ENCODE measurements around the gene LRP1-AS.

Gene LRP1-AS

DNA sequence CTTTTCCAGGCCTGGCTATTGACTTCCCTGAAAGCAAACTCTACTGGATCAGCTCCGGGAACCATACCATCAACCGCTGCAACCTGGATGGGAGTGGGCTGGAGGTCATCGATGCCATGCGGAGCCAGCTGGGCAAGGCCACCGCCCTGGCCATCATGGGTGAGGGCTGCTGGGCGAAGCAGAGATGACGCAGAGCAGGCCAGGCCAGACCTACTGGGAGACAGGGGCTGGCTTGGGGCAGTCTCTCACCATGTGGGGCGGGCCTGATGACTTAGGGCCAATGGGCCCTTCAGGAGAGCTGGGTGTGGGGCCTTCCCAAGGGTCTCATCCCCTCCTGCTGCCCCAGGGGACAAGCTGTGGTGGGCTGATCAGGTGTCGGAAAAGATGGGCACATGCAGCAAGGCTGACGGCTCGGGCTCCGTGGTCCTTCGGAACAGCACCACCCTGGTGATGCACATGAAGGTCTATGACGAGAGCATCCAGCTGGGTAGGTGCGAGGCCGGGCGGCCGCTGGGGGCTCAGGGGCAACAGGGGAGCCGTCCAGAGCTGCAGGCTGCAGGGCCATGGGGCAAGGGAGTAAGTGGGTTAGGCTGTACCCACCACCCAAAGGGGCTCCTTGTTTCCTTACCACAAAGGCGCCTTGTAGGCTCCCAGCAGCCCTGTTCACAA lies 33.0 kb upstream of the LRP1-AS start:
- no peak for DNase-seq (ENCODE audit: low read depth in 2 of 2)

DNA sequence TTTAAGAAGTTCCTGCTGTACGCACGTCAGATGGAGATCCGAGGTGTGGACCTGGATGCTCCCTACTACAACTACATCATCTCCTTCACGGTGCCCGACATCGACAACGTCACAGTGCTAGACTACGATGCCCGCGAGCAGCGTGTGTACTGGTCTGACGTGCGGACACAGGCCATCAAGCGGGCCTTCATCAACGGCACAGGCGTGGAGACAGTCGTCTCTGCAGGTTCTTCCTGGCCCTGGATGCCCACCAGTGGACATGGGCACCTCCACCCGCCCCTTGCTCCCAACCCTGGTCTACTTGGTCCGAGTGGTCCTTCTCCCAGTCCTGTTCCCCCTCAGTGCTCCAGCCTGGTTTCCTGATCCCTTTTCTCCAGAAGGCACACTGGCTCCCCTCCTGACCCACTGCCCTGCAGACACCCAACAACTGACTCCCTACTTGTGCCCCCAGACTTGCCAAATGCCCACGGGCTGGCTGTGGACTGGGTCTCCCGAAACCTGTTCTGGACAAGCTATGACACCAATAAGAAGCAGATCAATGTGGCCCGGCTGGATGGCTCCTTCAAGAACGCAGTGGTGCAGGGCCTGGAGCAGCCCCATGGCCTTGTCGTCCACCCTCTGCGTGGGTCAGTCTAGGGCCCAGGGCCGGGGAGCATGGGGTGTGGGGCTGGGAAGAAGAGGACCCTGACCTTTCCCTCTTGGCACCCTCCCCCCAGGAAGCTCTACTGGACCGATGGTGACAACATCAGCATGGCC lies 32.1 kb upstream of the LRP1-AS start:
- DNase-seq (ENCODE audit: low read depth in 2 of 2): no peak

DNA sequence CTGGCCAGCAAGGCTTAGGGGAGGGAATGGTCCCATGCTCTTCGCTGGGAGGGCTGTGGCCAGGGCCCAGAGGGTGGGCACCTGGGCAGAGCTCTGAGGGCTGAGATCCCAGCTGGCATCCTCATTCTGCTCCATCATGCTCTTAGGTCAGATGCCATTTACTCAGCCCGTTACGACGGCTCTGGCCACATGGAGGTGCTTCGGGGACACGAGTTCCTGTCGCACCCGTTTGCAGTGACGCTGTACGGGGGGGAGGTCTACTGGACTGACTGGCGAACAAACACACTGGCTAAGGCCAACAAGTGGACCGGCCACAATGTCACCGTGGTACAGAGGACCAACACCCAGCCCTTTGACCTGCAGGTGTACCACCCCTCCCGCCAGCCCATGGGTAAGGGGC lies 30.8 kb upstream of the LRP1-AS start:
- no peak for DNase-seq (ENCODE audit: low read depth in 2 of 2)

DNA sequence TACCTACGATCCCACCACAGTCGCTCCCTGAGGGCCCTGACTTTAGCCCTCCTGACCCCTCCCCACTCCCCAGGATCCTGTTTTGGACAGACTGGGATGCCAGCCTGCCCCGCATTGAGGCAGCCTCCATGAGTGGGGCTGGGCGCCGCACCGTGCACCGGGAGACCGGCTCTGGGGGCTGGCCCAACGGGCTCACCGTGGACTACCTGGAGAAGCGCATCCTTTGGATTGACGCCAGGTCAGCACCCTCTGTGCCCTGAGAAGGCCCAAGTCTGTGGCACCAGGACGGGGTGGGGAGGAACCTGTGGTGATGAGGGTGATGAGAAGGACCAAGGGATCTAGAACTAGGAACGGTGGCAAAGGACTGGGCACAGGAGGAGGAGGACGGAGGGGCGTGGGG lies 29.9 kb upstream of the LRP1-AS start:
- no peak for DNase-seq (ENCODE audit: low read depth in 2 of 2)

DNA sequence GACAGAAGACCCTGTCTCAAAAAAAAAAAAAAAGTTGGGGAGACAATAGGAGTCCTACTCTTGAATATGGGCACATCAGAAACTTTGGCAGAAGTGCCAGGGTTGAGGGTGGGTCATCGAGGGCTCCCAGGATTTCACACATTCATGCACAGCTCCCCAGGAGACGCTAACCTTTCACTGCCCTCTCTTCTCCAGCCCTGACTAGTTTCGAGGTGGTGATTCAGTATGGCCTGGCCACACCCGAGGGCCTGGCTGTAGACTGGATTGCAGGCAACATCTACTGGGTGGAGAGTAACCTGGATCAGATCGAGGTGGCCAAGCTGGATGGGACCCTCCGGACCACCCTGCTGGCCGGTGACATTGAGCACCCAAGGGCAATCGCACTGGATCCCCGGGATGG lies 29.4 kb upstream of the LRP1-AS start:
- no peak for DNase-seq (ENCODE audit: low read depth in 2 of 2)

DNA sequence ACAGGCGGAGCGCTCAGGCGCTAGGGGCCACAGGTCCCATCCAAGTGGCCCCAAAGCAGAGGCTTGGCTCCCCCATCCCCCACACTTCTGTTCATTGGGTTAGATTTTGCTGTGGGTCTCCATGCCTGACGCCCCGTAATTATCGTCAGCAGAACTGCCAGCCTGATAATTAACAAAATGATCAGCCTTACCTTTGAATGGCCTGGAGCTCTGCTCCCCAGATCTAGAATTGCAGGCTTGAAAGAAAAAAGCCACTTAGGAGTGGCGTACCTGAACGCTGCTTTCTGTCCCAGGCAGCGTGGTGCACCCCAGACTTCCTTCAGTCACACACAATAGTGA lies 28.7 kb upstream of the LRP1-AS start:
- no peak for DNase-seq (ENCODE audit: low read depth in 2 of 2)

DNA sequence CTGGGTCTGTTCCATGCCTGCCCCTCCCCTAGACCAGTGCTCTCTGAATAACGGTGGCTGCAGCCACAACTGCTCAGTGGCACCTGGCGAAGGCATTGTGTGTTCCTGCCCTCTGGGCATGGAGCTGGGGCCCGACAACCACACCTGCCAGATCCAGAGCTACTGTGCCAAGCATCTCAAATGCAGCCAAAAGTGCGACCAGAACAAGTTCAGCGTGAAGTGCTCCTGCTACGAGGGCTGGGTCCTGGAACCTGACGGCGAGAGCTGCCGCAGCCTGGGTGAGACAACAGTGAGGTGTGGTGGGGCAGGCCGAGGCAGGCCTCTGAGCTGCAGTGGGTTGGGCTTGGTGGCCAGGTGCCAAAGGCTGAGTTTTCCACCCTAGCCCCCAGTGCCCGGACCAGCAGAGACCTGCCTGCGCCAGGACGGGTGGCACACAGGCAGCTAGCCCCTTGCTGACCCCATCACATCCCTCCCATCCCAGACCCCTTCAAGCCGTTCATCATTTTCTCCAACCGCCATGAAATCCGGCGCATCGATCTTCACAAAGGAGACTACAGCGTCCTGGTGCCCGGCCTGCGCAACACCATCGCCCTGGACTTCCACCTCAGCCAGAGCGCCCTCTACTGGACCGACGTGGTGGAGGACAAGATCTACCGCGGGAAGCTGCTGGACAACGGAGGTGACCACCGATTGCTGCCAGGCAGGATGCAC lies 28.2 kb upstream of the LRP1-AS start:
- DNase-seq (ENCODE audit: low read depth in 2 of 2): peak; percentile 16 to 54

DNA sequence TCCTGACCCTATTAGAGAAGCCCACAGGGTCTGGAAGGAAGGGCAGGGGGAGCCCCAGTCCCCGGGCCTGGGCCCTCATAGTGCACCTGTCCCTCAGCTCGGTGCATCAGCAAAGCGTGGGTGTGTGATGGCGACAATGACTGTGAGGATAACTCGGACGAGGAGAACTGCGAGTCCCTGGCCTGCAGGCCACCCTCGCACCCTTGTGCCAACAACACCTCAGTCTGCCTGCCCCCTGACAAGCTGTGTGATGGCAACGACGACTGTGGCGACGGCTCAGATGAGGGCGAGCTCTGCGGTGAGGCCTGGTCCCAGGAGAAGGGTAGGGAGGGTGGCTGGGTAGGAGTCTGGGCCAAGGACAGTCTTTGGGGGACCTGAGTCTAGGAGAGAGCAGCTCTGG lies 26.3 kb upstream of the LRP1-AS start:
- no peak for DNase-seq (ENCODE audit: low read depth in 2 of 2)

DNA sequence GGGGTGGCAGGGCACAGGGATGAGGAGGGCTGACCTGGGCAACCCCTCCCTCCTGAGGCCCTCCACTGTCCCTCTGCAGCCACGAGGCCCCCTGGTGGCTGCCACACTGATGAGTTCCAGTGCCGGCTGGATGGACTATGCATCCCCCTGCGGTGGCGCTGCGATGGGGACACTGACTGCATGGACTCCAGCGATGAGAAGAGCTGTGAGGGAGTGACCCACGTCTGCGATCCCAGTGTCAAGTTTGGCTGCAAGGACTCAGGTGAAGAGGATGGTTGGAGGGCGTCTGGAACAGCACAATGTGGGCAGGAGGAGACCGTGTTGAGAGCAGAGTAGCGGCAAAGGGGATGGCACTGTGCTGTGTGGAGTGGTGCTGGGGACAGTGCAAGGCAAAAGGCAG lies 25.7 kb upstream of the LRP1-AS start:
- no peak for DNase-seq (ENCODE audit: low read depth in 2 of 2)

DNA sequence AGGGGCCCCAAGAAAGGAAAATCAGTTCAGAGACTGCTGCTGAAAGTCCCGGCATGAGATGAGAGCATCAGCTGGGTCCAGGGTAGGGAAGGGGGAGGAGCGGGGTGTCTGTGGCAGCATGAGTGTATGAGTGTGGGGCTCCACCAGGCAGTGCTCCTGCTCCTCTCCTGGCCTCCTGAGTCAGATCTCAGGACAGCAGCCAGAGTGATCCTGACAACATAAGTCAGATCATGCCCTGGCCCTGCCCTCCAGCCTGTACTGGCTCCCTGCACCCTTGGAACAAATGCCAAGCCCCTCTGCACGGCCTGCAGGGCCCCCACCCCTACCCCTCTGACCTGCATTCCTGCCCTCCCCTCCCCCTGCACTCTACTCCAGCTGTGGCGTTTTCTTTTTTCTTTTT lies 24.2 kb upstream of the LRP1-AS start:
- DNase-seq (ENCODE audit: low read depth in 2 of 2): no peak

DNA sequence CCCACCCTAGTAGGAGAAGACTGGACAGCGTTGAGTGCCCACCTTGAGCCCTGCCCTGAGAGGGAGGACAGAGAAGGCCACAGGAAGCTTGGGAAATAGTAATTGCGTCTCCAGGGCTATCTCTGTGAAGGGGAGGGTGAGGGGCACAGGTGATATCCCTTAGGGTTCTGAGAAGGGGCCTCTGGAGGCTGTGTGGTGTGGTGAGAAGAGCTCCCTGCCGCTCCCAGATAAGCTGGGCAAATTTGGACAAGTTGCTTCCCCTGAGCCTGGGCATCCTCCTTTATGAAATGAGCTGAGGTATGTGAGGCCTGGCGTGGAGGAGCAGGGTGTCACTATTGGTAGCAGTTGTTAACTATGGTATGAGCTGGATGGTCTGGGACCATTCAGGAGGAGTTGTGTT lies 23.5 kb upstream of the LRP1-AS start:
- DNase-seq (ENCODE audit: low read depth in 2 of 2): no peak

DNA sequence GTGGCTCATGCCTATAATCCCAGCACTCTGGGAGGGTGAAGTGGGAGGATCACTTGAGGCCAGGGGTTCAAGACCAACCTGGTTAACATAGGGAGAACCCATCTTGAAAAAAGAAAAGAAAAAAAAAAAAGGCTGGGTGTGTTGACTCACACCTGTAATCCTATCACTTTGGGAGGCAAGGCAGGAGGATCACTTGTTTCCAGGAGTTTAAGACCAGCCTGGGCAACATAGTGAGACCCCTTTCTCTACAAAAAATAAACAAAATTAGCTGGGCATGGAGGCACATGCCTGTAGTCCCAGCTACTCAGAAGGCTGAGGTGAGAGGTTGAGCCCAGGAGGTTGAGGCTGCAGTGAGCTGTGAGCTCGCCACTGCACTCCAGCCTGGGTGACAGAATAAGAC lies 23.0 kb upstream of the LRP1-AS start:
- no peak for DNase-seq (ENCODE audit: low read depth in 2 of 2)

DNA sequence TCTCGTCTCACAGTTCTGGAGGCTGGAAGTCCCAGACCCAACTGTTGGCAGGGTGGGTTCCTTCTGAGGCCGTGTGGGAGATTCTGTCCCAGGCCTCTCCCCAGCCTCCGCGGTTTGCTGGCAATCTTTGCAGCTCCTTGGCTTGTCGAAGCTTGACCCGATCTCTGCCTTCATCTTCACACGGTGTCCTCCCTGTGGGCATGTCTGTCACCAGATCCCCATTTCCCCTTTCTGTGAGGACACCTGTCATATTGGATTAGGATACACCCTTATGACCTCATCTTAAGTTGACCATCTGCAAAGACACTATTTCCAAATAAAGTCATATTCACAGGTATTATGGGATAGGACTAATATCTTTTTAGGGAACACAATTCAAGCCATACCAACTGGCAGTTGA lies 22.6 kb upstream of the LRP1-AS start:
- DNase-seq (ENCODE audit: low read depth in 2 of 2): no peak

DNA sequence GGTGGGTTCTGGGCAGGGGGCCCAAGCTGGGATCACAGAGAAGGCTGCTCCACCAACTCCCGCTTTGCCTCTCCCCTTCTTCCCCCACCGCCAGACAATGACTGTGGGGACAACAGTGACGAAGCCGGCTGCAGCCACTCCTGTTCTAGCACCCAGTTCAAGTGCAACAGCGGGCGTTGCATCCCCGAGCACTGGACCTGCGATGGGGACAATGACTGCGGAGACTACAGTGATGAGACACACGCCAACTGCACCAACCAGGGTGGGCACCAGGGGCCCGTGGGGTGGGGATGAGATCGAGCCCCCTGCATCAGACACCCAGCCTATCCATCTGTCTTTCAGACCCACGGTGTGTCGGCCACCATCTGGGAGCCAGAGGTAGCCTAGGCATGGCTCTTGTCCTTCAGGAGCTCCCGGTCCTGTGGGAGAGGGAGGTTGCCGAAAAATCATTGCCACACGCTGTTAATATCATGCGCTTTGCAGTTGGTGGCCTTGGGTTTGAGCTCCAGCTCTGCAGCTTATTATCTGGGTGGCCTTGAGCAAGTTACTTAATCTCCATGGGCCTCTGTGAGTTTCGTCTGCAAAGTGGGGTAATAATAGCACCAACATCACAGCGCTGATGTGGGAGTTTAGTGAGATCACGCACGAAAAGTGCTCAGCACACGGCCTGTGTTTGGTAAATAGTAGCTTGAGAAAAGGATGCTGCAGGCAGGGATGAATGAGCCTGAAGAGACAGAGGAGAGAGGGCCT lies 21.8 kb upstream of the LRP1-AS start:
- DNase-seq (ENCODE audit: low read depth in 2 of 2): no peak

DNA sequence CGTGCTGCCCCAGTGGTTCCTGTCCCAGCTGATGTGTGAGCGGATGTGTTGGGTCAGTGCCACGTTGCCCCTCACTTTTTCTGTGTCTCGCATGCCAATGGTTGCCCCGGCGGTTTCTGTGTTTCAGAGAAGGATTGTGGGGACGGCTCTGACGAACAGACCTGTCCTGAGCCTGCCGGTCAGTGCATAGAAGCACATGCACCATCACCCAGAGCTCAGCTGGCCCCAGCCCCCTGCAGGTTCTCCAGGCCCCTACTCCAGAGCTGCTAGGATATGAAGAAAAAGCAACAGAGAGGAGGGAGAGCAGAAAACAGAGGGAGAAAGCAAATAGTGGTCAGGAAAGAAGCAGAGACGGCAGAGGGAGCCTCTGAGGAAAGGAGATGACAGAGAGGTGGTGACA lies 20.6 kb upstream of the LRP1-AS start:
- no peak for DNase-seq (ENCODE audit: low read depth in 2 of 2)

DNA sequence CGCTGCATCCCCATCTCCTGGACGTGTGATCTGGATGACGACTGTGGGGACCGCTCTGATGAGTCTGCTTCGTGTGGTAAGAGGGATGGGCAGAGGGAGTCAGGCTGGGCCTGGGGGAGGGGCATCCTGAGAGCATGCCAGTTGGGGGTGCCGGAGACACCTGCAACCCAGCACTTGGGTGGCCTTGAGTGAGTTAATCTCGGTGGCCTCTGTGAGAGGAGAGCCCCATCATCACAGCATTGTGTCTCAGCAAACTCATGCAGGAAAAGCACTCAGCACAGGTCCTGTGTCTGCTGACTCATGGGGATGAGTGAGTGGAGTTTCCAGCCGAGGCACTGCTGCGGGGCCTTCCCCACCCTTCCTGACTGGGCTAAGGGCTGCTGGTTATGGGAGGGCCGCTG lies 19.6 kb upstream of the LRP1-AS start:
- peak; percentile 21 to 37 for DNase-seq (ENCODE audit: low read depth in 2 of 2)

DNA sequence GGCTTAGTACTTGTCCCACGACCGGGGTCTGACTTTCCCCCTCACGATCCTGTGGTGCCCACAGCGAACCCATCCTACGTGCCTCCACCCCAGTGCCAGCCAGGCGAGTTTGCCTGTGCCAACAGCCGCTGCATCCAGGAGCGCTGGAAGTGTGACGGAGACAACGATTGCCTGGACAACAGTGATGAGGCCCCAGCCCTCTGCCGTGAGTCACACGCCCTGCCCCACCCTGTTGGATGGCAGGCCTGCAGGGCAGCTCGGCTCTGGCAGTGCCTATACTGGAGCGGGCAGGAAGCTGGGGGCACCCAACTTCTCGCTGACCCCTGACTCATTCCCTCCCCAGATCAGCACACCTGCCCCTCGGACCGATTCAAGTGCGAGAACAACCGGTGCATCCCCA lies 18.3 kb upstream of the LRP1-AS start:
- DNase-seq (ENCODE audit: low read depth in 2 of 2): no peak

DNA sequence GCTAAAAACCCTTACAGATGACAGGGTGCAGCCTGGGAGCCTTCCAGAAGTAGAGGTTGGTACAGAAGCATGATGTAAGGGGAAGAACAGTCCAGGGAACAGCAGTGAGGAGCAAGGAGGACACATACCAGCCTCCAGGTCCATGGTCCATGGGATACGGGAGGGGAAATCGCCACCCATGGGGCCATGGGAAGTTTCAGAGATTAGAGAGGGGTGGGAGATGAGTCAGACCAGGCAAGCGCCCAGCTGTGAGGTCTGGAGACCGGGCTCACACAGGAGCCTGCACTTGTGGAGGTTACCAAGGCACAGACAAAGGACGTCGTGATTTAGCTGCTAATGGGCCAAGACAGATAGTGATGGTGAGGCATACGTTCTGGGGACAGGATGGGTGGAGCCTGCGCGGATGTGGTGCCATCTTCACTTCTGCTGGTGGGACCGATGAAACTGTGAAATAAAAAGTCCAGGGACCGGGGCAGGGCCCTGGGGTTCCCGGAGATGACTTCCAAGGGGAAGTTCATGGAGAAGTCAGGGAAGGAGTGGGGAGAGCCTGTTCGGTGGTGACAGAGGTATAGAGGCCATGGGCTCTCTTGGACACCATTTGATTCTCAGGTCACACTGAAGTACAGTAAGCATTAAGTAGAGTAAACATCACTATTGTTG lies 17.7 kb upstream of the LRP1-AS start:
- no peak for DNase-seq (ENCODE audit: low read depth in 2 of 2)

DNA sequence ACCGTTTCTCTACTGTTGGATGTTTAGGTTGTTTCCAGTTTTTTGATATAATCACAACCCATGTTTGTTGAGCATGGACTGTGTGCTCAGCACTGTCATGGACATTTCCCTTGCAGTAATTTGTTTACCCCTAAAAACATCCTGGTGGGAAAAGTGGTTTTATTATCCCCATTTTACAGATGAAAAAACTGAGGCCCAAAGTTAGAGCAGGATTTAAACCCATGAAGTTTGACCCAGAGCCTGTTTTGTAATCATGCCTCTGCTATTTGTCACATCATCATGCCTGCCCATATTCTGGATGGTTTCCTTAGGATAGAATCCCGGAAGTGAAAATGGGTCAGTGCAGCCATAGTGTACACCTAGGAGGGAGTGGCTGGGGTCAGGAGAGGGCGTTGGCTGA lies 17.0 kb upstream of the LRP1-AS start:
- DNase-seq (ENCODE audit: low read depth in 2 of 2): no peak

DNA sequence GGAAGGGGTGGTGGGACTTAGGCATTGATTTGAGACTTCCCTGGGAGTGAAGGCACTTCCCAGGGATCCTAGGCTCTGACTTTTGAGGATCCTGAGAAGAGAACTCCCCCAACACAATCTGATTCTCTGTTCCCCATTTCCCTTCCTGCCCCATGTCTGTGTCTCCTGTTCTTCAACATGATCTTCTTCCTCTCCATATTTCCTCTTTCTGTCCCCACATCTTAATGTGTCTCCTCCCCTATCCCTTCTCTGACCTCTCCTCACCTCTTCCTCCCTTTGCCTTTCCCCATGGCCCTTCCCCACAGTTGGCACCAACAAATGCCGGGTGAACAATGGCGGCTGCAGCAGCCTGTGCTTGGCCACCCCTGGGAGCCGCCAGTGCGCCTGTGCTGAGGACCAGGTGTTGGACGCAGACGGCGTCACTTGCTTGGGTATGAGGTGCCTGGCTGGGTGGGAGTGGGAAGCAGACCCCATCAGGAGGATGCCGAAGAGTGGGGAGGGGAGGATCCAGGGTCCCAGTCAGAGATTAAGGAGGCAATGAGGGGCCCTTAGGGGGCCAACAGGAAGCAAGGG lies 15.2 kb upstream of the LRP1-AS start:
- no peak for DNase-seq (ENCODE audit: low read depth in 2 of 2)

DNA sequence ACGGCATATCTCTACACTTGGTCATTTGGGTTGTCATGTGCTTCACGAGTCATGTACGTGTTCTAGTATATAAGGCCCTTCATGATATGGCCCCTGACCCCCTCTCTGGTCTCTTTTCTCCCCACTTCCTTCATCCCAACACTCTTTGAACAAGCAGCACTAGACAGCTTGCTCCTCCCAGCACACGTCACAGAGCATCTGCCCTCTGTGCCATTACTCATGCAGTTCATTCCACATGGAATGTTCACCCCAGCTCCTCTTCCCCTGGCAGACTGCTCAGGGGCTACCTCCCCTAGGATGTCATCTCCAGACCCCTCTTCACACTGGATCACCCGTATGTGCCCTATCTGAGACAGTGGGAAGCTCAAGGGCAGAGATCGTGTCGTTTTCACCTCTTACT lies 14.1 kb upstream of the LRP1-AS start:
- DNase-seq (ENCODE audit: low read depth in 2 of 2): no peak

DNA sequence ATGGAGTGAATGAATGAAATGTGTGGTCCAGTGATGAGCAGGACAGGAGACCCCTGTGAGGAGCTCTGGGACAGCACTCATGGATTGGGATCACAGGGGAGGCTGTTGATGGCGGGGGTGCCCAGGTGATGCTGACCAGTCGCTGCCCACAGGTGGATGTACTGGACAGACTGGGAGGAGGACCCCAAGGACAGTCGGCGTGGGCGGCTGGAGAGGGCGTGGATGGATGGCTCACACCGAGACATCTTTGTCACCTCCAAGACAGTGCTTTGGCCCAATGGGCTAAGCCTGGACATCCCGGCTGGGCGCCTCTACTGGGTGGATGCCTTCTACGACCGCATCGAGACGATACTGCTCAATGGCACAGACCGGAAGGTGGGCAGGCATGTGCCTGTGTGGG lies 13.3 kb upstream of the LRP1-AS start:
- no peak for DNase-seq (ENCODE audit: low read depth in 2 of 2)
